GM12892 (cell line): ENCODE measurements around the gene ARNT2.

Experiments
- DNase-seq: peaks from one replicate; pipeline ENCODE4 v3.0.0; 2011; ENCODE audit not compliant: insufficient read length
- FAIRE-seq: peaks from 2 replicates; lab custom pipeline; 2011; peaks lifted over from hg19 to GRCh38; lab: Jason Lieb, UNC
- POLR2A ChIP-seq: IDR thresholded peaks from 2 replicates; pipeline ENCODE4 v1.6.1; 2011; ENCODE audit warnings: low read depth, low read length, control low read depth
- POLR2AphosphoS5 ChIP-seq: IDR thresholded peaks from 2 replicates; pipeline ENCODE4 v1.6.1; 2011; ENCODE audit warnings: low read depth, low read length, control low read depth
- TAF1 ChIP-seq: IDR thresholded peaks from 2 replicates; pipeline ENCODE4 v1.6.1; 2011; ENCODE audit warnings: low read depth, mild to moderate bottlenecking, control low read depth, low read length, borderline replicate concordance

Gene ARNT2

GRCh38 chr15:80431635-80432344 lies 27.6 kb downstream of the ARNT2 start:
- FAIRE-seq (no peak), DNase-seq (no peak)
- TF ChIP-seq POLR2A (no peak), TAF1 (no peak), POLR2AphosphoS5 (no peak)

GRCh38 chr15:80432345-80432702 lies 28.1 kb downstream of the ARNT2 start:
- FAIRE-seq, result no peak
- no peak for DNase-seq

GRCh38 chr15:80433836-80434235 lies 29.7 kb downstream of the ARNT2 start:
- DNase-seq (no peak), FAIRE-seq (no peak)
- TF ChIP-seq TAF1 (no peak), POLR2AphosphoS5 (no peak), POLR2A (no peak)

More at GRCh38 chr15:80432345-80432702, 28.1 kb downstream of the ARNT2 start:
- no peak for TF ChIP-seq TAF1
- TF ChIP-seq POLR2AphosphoS5, result no peak
- TF ChIP-seq POLR2A, result no peak

- FAIRE-seq (no peak), DNase-seq (no peak)
- TF ChIP-seq TAF1 (no peak), POLR2A (no peak), POLR2AphosphoS5 (no peak)
Measured at GRCh38 chr15:80434926-80435720, 30.9 kb downstream of the ARNT2 start.

- DNase-seq (no peak), FAIRE-seq (no peak)
Measured at GRCh38 chr15:80436511-80437307, 32.5 kb downstream of the ARNT2 start.

GRCh38 chr15:80437334-80437891 lies 33.2 kb downstream of the ARNT2 start:
- FAIRE-seq (no peak), DNase-seq (no peak)
- TF ChIP-seq TAF1, result no peak
- TF ChIP-seq POLR2AphosphoS5, result no peak
- TF ChIP-seq POLR2A, result no peak

More at GRCh38 chr15:80436511-80437307, 32.5 kb downstream of the ARNT2 start:
- TF ChIP-seq TAF1 (no peak), POLR2A (no peak), POLR2AphosphoS5 (no peak)

GRCh38 chr15:80439140-80439539 lies 35.0 kb downstream of the ARNT2 start:
- FAIRE-seq, result no peak
- TF ChIP-seq POLR2A (no peak), TAF1 (no peak), POLR2AphosphoS5 (no peak)
- no peak for DNase-seq

- DNase-seq (no peak), FAIRE-seq (no peak)
- no peak for TF ChIP-seq POLR2A
- TF ChIP-seq POLR2AphosphoS5, result no peak
- TF ChIP-seq TAF1, result no peak
Measured at GRCh38 chr15:80440024-80440423, 35.8 kb downstream of the ARNT2 start.

GRCh38 chr15:80441041-80441440 lies 36.9 kb downstream of the ARNT2 start:
- FAIRE-seq, result no peak
- TF ChIP-seq POLR2A (no peak), POLR2AphosphoS5 (no peak), TAF1 (no peak)
- DNase-seq, result no peak

- DNase-seq, result no peak
- TF ChIP-seq TAF1, result no peak
- TF ChIP-seq POLR2AphosphoS5, result no peak
- no peak for TF ChIP-seq POLR2A
- no peak for FAIRE-seq
Measured at GRCh38 chr15:80441714-80442113, 37.5 kb downstream of the ARNT2 start.
